Astrocyte of the cerebellum (primary cell): ENCODE measurements around the gene ITM2A.

Source experiments
- DNase-seq: peaks from one replicate; pipeline ENCODE4 v3.0.0-alpha.2; 2011; ENCODE audit warnings: low read depth
- H3K4me3 ChIP-seq: 2 replicates; pipeline ENCODE4 v1.5.1; 2011; ENCODE audit warnings: mild to moderate bottlenecking, low read depth, low read length, moderate library complexity
- CTCF ChIP-seq: IDR thresholded peaks from 2 replicates; pipeline ENCODE4 v1.5.1; 2012; ENCODE audit warnings: low read length, low read depth, moderate library complexity, mild to moderate bottlenecking; ENCODE audit errors: missing control alignments
- in situ Hi-C: cut with HindIII; loops from 2 replicates; pipeline ENCODE4 v1.10.0; 2017; ENCODE audit warnings: low sequenced_read_pairs

Gene ITM2A

GRCh38 chrX:79368441-79368840 lies 1.3 kb upstream of the ITM2A start:
- DNase-seq = no peak
- in situ Hi-C loops = no loop called here
- no peak for TF ChIP-seq CTCF

GRCh38 chrX:79367907-79368306 lies 773 bp upstream of the ITM2A start:
- no peak for DNase-seq
- no peak for TF ChIP-seq CTCF
- in situ Hi-C loops = no loop called here
- H3K4me3 ChIP-seq = no peak overlapping the region

More at GRCh38 chrX:79368441-79368840, 1.3 kb upstream of the ITM2A start:
- H3K4me3 ChIP-seq = no peak overlapping the region

DNA sequence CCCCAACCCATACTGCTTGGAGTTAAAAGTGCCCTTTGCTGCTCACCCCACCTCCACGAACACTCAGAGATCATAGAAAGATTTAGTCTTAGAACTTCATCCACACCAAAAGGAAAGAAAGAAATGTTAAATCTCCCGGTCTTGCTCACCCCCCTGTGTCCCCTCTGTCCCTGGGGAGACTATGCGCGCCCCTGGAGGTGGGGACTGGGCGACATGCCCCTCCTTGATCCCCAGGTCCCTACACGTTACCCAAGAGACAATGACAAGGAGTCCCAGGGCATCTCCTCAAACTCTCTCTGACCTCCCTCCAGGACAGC lies 620 bp downstream of the ITM2A start:
- TF ChIP-seq CTCF = no peak
- peak overlapping the region; percentile 25 for H3K4me3 ChIP-seq
- DNase-seq = no peak
- in situ Hi-C loops = no loop called here

- DNase-seq = no peak
- no peak overlapping the region for H3K4me3 ChIP-seq
- in situ Hi-C loops = no loop called here
- no peak for TF ChIP-seq CTCF
Measured at GRCh38 chrX:79365591-79365990, 1.5 kb downstream of the ITM2A start.

DNA sequence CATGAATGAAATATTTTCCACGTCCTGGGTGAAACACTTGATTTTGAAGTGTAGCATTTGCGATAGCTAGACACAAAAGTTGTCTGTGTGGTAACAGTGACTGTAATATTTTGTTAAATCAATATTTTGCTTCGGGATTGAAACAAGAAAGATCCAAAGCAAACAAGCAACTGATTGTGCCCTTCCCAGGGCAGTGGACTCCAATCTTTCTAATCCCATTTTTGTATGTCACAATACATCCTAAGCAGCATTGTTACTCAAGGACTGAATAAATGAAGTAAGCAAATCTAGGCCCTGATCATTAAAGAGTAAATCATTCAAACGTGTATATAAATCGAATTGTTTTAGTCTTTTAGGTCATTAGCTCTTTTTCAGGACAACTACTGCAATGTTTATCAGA lies 2.8 kb downstream of the ITM2A start:
- in situ Hi-C loops = no loop called here
- H3K4me3 ChIP-seq = no peak overlapping the region
- no peak for DNase-seq
- no peak for TF ChIP-seq CTCF

- H3K4me3 ChIP-seq = no peak overlapping the region
- in situ Hi-C loops = no loop called here
- TF ChIP-seq CTCF = no peak
- no peak for DNase-seq
Measured at GRCh38 chrX:79361192-79361870, 5.8 kb downstream of the ITM2A start.
